Activated naive CD4-positive, alpha-beta T cell treated with anti-CD3 and anti-CD28 coated beads, Interleukin-2, amount 10 ng/mL, durations not matched to agents 7 days and 5 days (primary cell): ENCODE results near the gene ZNF133.
"Not testable (repeated sequence)": the region's sequence is repeated elsewhere in the genome, so short reads cannot be mapped to it uniquely, and the experiment has no call there.

Source experiments
- CTCF ChIA-PET: fragments of 350-600 bp; sonication (Branson Sonifier 250); formaldehyde crosslinking; loops from one replicate; lab custom pipeline; 2021; ENCODE audit warnings: antibody characterized with exemption; lab: Charles Lee
- DNase-seq: peaks from one replicate; pipeline ENCODE4 v3.0.0-alpha.2; 2020
- H3K27ac Mint-ChIP-seq: one replicate; pipeline ENCODE4 v1.8.0; 2021; ENCODE audit warnings: mild to moderate bottlenecking, moderate library complexity, mixed read lengths
- H3K27me3 Mint-ChIP-seq: one replicate; pipeline ENCODE4 v1.8.0; 2021; ENCODE audit warnings: mild to moderate bottlenecking, mixed read lengths
- H3K36me3 Mint-ChIP-seq: one replicate; pipeline ENCODE4 v1.8.0; 2021; ENCODE audit warnings: mixed read lengths
- H3K4me1 Mint-ChIP-seq: one replicate; pipeline ENCODE4 v1.8.0; 2021; ENCODE audit warnings: mixed read lengths
- H3K4me3 Mint-ChIP-seq: one replicate; pipeline ENCODE4 v1.8.0; 2021; ENCODE audit warnings: mild to moderate bottlenecking, moderate library complexity, mixed read lengths
- H3K9me3 Mint-ChIP-seq: one replicate; pipeline ENCODE4 v1.8.0; 2021; ENCODE audit warnings: mixed read lengths

Gene ZNF133

DNA sequence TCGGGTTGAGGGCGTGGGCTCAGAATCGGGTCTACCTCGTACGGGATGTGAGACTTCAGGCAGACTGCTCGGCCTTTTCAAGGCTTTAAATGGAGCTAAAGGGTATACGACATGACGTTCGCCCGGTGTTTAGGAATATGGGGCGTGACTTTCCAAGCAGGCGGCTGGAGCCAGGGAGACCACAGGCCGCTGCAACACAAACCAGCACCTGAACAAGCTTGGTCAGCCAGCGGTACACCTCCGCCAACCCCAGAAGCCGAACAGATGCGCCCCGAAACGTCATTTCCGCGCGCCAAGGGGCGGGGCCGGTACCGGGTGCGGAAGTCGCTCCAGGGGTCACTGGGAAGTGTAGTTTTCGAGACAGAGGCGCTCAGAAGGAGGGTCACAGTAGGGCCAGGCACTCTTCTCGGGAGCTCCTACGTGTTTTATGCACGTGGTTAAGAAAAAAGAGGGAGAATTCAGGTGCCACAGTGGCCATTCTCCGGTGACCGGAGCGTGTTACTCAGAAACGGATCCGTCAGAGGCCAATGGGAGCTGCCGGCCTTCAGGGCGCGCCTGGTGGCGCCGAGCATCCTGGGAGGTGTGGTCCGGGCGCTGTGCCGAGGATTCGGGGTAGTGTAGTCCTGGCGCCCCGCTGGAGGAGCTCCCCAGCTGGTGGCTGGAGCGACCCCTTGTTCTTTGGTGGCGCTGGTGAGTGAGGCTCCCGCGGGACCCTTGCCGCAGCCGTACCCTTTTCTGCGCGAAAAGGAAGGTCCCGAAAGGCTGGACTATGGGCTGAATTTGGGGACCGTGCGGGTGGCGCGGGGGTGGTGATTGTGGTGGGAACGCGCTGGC lies at the start of gene ZNF133:
Gene ZNF133 (plus strand): TSS at position 613 of the 834 bp plus-strand sequence. CDS start 17,160 bp downstream, outside the sequence.
- H3K27me3 Mint-ChIP-seq = peaks cover 19% of the 10 kb centered on the region
- H3K9me3 Mint-ChIP-seq = peaks cover 20% of the 10 kb centered on the region
- CTCF ChIA-PET = interaction anchor here (1.0 kb wide), 3 partner anchors 12 to 506 kb away, joined by 3 to 4 read pairs (median 3); partner anchors contain the start of genes KAT14 and PET117
- H3K4me1 Mint-ChIP-seq = peaks cover 27% of the 10 kb centered on the region
- H3K36me3 Mint-ChIP-seq = peaks cover 23% of the 10 kb centered on the region
- peak within 1 kb of the TSS; percentile 97 for H3K27ac Mint-ChIP-seq
- peak; percentile 97 for DNase-seq
- H3K4me3 Mint-ChIP-seq = peak within 1 kb of the TSS; percentile 95

DNA sequence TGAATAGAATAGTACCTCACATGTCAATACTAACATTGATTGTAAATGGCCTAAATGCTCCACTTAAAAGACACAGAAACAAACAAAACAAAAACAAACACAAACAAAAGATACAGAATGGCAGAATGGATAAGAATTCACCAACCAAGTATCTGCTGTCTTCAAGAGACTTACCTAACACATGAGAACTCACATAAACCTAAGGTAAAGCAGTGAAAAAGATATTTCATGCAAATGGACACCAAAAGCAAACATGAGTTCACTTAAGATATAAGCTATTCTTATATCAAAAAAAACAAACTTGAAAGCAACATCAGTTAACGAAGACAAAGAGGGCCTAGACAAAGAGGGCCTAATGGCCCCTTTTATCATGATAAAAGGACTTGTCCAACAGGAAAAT lies 47.3 kb upstream of the ZNF133 start:
- H3K27me3 Mint-ChIP-seq = peaks cover 21% of the 10 kb centered on the region
- no peaks in the 10 kb centered on the region for H3K36me3 Mint-ChIP-seq
- no peak overlapping the region for H3K4me3 Mint-ChIP-seq
- CTCF ChIA-PET = no interaction called here
- no peaks in the 10 kb centered on the region for H3K9me3 Mint-ChIP-seq
- H3K27ac Mint-ChIP-seq = no peak overlapping the region
- H3K4me1 Mint-ChIP-seq = no peaks in the 10 kb centered on the region
- no peak for DNase-seq

DNA sequence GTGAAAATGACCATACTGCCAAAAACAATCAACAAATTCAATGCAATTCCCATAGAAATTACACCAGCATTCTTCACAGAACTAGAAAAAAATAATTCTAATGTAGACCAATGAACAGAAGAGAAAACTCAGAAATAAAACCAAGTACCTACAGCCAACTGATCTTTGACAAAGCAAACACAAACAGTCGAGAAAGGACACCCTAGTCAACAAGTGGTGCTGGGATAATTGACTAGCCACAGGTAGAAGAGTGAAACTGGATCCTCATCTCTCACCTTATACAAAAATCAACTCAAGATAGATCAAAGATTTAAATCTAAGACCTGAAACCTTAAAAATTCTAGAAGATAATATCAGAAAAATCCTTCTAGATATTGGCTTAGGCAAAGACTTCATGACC lies 44.5 kb upstream of the ZNF133 start:
- CTCF ChIA-PET = no interaction called here
- Mint-ChIP-seq H3K4me1 (no peaks in the 10 kb centered on the region), H3K27me3 (peaks cover 21% of the 10 kb centered on the region), H3K9me3 (no peaks in the 10 kb centered on the region), H3K4me3 (no peak overlapping the region), H3K27ac (no peak overlapping the region), H3K36me3 (no peaks in the 10 kb centered on the region)
- DNase-seq = no peak

DNA sequence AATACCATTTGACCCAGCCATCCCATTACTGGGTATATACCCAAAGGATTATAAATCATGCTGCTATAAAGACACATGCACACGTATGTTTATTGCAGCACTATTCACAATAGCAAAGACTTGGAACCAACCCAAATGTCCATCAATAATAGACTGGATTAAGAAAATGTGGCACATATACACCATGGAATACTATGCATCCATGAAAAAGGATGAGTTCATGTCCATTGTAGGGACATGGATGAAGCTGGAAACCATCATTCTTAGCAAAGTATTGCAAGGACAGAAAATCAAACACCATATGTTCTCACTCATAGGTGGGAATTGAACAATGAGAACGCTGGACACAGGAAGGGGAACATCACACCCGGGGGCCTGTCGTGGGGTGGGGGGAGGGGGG lies 39.8 kb upstream of the ZNF133 start:
- peaks cover 20% of the 10 kb centered on the region for H3K27me3 Mint-ChIP-seq
- H3K4me3 Mint-ChIP-seq, H3K4me1 Mint-ChIP-seq, DNase-seq, H3K36me3 Mint-ChIP-seq, H3K27ac Mint-ChIP-seq, CTCF ChIA-PET, H3K9me3 Mint-ChIP-seq: not testable (repeated sequence)

DNA sequence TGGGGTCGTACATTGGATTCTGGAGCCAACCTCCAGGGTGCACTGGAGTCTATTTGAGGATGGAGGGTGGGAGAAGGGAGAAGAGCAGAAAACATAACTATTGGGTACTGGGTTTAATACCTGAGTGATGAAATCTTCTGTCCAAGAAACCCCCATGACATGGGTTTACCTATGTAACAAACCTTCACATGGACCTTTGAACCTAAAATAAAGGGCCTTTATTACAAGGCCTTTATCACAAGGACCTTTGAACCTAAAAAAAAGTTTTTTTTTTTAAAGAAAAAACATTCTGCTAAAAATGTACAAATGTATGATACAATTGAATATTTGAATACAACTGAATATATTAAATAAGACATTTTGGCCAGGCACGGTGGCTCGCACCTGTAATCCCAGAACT lies 38.1 kb upstream of the ZNF133 start:
- Mint-ChIP-seq H3K4me1 (no peaks in the 10 kb centered on the region), H3K9me3 (no peaks in the 10 kb centered on the region), H3K27me3 (peaks cover 9% of the 10 kb centered on the region), H3K27ac (no peak overlapping the region), H3K4me3 (no peak overlapping the region), H3K36me3 (no peaks in the 10 kb centered on the region)
- CTCF ChIA-PET = no interaction called here
- no peak for DNase-seq

DNA sequence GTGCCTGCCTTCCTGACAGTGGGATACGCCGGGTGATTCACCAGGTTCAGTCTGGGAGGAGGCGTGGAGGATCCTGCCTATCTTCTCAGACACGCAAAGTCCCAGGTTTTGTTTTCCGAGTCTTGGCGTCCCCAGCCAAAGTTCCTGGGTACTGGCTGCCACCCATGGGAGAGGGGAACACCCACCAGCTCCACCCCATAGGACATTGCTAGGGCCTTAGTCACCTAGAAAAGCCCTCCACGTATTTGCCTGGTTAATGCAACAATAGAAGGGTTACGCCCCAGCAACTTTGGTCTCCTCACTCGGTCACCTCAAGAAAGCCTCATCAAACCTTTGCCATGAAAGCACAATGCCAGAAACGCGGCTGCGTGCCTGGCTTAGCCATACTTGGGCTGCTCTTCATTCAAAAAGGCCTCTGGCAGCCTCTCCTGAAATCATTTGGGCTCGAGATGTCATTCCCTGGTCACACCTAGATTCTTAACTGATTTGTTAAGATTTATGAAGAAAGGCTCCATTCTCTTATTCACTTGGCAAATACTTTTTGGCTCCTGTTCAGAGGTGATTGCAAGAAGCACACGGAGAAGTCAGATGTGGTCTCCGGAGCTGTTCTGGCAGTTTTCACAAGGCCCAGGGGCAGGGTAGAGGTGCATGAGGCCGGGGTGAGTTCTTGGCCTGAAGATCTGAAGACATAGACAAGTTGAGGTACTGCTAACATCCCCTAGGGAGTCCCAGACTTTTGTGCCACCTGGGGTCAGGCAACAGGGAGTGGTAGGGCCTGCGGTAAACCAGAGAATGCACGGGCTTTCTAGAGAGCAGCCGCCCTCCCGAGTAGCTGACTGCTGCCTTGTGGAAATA lies 35.5 kb upstream of the ZNF133 start:
- DNase-seq = no peak
- Mint-ChIP-seq H3K36me3 (no peaks in the 10 kb centered on the region), H3K4me1 (no peaks in the 10 kb centered on the region), H3K9me3 (no peaks in the 10 kb centered on the region), H3K27me3 (peaks cover 6% of the 10 kb centered on the region), H3K27ac (no peak overlapping the region), H3K4me3 (no peak overlapping the region)
- CTCF ChIA-PET = no interaction called here

DNA sequence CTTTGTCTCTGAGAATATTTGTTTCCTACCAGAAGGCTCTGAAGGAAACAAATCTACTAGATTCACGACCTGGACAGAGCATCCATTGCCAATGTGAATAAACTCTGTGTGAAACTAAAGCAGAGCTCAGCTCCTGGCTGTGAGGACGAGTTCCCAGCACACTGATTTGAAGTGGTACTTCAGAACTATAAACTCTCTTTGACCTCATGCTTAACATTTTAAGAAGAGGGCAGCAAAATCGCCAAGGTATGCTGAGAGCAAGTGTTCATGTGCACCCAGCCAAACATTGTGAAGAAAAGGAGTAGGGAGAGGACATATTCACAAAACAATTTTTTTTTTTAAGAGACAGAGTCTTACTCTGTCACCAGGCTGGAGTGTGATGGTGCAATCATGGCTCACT lies 33.7 kb upstream of the ZNF133 start:
- CTCF ChIA-PET = no interaction called here
- no peak overlapping the region for H3K4me3 Mint-ChIP-seq

DNA sequence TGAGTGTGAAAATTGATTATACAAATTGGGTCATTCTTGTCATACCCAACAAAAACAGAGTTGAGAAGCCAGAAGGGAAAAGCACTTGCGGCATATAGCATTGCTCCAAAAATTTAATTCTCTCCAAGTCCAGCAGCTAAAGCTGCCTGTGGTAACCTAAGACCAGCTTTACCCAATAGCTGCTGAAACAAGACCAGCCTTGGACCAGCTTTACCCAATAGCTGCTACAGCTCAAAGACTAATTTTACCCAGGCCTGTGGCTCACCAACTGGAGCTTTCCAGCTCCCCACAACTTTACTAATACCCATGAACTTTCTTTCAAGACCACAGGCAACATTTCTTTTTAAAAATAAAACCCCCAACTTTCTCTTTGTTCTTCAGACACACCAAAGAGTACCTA lies 32.8 kb upstream of the ZNF133 start:
- Mint-ChIP-seq H3K4me3 (no peak overlapping the region), H3K36me3 (no peaks in the 10 kb centered on the region), H3K27me3 (peaks cover 10% of the 10 kb centered on the region), H3K9me3 (no peaks in the 10 kb centered on the region), H3K27ac (no peak overlapping the region), H3K4me1 (no peaks in the 10 kb centered on the region)
- no peak for DNase-seq
- CTCF ChIA-PET = no interaction called here

More for the DNA sequence above, 33.7 kb upstream of the ZNF133 start:
- no peaks in the 10 kb centered on the region for H3K4me1 Mint-ChIP-seq
- no peaks in the 10 kb centered on the region for H3K9me3 Mint-ChIP-seq
- no peak for DNase-seq
- H3K36me3 Mint-ChIP-seq = no peaks in the 10 kb centered on the region
- H3K27ac Mint-ChIP-seq = no peak overlapping the region
- H3K27me3 Mint-ChIP-seq = peaks cover 6% of the 10 kb centered on the region

DNA sequence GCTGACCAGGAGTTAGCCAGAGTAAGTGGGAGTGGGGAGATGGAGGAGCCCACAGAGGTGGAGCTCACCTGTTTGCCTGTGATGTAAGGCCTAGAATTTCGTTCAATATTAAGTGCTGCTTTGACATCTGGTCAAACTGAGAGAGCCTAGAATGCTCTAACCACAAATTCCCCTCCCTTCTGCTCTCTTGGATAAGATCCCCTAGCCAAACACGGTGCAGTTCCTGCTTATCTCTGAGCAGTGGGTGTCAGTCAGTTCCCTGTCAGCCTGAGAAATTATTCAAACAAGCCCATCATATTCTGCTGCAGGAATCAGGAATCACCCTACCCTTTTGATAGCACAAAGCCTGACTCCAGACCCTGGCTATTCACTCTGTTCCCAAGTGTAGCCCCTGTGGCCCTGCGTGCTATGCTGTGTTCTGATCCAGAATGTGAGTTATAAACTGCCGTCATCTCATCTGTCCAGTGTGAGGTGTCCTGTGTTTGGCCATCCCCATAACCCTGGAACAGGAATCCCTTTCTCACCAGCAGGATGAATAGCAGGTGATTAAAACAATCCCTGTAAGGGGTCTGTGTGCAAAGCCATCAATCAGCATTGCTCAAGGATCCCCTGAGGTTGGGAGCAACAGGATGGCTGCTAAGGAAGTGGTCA lies 31.8 kb upstream of the ZNF133 start:
- Mint-ChIP-seq H3K27me3 (peaks cover 10% of the 10 kb centered on the region), H3K4me3 (no peak overlapping the region), H3K9me3 (no peaks in the 10 kb centered on the region), H3K4me1 (no peaks in the 10 kb centered on the region), H3K36me3 (no peaks in the 10 kb centered on the region), H3K27ac (no peak overlapping the region)
- DNase-seq = no peak
- CTCF ChIA-PET = no interaction called here

DNA sequence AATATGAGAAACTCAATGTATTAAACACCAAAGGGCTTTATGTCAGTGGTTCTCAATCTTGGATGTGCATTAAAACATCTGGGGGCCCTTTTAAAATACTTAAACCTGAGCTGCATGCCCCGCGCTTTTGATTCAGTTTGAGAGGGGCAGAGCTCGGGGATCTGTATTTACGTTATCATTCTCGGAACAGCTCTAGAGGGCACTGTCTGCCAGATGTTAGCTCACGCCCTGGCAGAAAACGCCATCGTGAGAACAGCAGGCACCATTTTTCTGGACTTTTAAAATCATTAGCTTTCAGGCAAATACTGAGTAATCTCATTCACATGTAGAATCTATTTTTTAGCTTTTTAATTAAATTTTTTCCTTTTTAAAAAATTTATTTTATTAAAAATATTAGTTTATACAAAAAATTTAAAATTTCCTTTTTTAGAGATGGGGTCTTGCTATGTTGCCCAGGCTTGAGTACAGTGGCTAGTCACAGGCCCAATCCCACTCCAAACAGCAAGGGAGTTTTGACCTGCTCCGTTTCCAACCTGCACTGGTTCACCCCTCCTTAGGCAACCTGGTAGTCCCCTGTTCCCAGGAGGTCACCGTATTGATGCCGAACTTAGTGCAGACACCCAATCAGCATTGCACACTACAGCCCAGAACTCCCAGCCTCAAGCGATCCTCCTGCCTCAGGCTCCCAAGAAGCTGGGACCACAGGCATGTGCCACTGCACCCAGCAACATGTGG lies 30.0 kb upstream of the ZNF133 start:
- no peak for DNase-seq
- Mint-ChIP-seq H3K9me3 (no peaks in the 10 kb centered on the region), H3K4me3 (no peak overlapping the region), H3K27ac (no peak overlapping the region), H3K4me1 (no peaks in the 10 kb centered on the region), H3K36me3 (no peaks in the 10 kb centered on the region), H3K27me3 (peaks cover 4% of the 10 kb centered on the region)
- CTCF ChIA-PET = interaction anchor here (1.0 kb wide), 1 partner anchor 14 kb away, joined by 3 read pairs; no protein-coding TSS in a partner anchor

DNA sequence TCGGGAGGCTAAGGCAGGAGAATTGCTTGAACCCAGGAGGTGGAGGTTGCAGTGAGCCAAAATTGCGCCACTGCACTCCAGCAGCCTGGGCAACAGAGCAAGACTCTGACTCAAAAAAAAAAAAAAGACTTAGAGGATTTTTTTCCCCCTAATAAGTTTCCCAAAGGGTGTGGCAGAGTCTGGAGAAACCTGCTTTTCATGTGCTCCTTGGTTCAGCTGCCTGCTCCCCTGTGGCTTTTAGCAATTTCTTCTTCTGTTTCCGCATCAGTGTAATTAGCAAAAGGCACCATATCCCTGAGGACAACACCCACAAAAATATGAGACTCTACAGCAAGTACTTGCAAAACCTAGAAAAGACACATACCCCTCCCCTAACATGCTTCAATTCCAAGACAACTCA lies 28.6 kb upstream of the ZNF133 start:
- Mint-ChIP-seq H3K9me3 (no peaks in the 10 kb centered on the region), H3K27ac (no peak overlapping the region), H3K36me3 (no peaks in the 10 kb centered on the region), H3K4me3 (no peak overlapping the region), H3K4me1 (no peaks in the 10 kb centered on the region), H3K27me3 (peaks cover 7% of the 10 kb centered on the region)
- no peak for DNase-seq
- CTCF ChIA-PET = no interaction called here

DNA sequence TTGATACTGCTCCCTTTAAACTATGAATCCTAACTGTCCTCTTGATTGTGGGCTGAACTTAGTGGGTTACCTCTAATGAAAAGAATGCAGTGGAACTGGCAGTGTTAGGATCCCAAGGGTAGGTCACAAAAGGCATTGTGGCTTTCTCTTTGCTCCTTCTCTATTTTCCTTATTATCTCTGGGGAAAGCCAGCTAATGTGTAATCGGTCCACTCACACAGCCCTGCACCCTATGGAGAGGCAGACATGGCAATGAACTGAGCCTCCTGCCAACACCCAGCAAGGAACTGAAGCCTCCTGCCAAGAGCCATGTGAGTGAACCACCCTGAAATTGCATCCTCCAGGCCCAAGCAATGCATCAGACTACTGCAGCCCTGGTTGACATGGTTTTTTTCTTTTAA lies 24.6 kb upstream of the ZNF133 start:
- no peak overlapping the region for H3K4me3 Mint-ChIP-seq
- H3K9me3 Mint-ChIP-seq = no peaks in the 10 kb centered on the region
- H3K4me1 Mint-ChIP-seq = no peaks in the 10 kb centered on the region
- H3K27ac Mint-ChIP-seq = no peak overlapping the region
- no peaks in the 10 kb centered on the region for H3K36me3 Mint-ChIP-seq
- CTCF ChIA-PET = no interaction called here
- DNase-seq = no peak
- peaks cover 24% of the 10 kb centered on the region for H3K27me3 Mint-ChIP-seq

DNA sequence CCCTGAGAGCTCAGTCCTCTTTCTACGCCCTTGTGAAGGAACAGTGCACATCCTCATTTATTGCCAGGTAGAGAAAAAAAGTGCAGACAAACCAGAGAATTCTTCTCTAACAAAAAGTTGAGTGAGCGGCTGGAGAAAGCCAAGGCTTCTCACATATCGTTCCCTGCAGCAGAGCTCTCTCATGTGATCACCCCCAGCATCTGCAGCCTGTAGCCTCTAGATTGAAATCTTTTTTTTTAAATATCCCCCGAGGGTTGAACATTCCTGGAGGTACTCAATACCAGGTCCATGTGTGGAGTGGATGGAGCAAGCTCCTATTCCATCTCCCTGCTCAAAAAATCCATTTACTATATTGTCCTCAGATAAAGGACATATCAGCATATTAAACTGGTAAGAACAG lies 22.9 kb upstream of the ZNF133 start:
- Mint-ChIP-seq H3K4me1 (no peaks in the 10 kb centered on the region), H3K9me3 (no peaks in the 10 kb centered on the region), H3K4me3 (no peak overlapping the region), H3K36me3 (no peaks in the 10 kb centered on the region), H3K27me3 (peaks cover 24% of the 10 kb centered on the region), H3K27ac (no peak overlapping the region)
- no peak for DNase-seq
- CTCF ChIA-PET = no interaction called here

DNA sequence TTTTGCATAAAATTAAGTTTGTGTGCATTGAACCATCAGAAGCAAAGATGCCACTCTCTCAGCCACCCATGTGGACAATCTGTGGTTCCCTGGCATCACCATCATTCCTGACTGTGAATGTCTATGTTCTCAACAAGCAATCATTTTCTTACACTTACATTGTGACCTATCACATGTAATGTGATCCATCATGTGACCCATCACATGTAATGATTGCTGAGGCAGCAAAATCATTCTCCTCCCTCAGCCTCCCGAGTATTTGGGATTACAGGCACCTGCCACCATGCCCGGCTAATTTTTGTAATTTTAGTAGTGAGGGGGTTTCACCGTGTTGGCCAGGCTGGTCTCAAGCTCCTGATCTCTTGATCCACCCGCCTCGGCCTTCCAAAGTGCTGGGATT lies 22.0 kb upstream of the ZNF133 start:
- CTCF ChIA-PET = no interaction called here
- no peaks in the 10 kb centered on the region for H3K9me3 Mint-ChIP-seq
- no peak overlapping the region for H3K4me3 Mint-ChIP-seq
- H3K4me1 Mint-ChIP-seq = no peaks in the 10 kb centered on the region
- peaks cover 24% of the 10 kb centered on the region for H3K27me3 Mint-ChIP-seq
- no peaks in the 10 kb centered on the region for H3K36me3 Mint-ChIP-seq
- no peak overlapping the region for H3K27ac Mint-ChIP-seq
- no peak for DNase-seq
